Measurements from ENCODE around the gene PFKL. TPM values are rescaled to one million over a fixed set of nuclear protein-coding genes. Genes with fewer than 3 reads are reported as not detected.

Gene PFKL
- total RNA-seq, 1 donor from 2014 or later: 138 TPM

DNA sequence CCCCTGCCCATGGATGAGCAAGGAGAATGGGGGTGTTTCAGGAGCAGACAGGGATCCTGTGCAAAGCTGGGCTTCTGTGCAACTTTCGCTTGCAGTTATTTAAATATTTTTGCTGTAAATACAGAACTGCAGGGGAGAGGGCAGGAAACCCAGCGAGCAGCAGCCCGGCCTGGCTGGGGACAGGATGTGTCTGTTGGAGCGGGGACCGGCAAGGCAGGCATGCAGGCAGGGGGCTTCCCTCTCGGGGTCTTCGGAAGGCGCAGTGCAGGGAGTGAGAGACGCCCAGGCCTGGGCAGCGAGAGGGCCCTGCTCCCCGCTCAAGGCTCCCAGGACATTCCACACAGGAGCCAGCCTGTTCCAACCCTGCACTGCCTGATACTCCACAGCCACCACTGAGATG is 15.9 kb upstream of the PFKL start:
- TF ChIP-seq, protein P1, sequence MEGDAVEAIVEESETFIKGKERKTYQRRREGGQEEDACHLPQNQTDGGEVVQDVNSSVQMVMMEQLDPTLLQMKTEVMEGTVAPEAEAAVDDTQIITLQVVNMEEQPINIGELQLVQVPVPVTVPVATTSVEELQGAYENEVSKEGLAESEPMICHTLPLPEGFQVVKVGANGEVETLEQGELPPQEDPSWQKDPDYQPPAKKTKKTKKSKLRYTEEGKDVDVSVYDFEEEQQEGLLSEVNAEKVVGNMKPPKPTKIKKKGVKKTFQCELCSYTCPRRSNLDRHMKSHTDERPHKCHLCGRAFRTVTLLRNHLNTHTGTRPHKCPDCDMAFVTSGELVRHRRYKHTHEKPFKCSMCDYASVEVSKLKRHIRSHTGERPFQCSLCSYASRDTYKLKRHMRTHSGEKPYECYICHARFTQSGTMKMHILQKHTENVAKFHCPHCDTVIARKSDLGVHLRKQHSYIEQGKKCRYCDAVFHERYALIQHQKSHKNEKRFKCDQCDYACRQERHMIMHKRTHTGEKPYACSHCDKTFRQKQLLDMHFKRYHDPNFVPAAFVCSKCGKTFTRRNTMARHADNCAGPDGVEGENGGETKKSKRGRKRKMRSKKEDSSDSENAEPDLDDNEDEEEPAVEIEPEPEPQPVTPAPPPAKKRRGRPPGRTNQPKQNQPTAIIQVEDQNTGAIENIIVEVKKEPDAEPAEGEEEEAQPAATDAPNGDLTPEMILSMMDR (IDR thresholded peaks at IDR 0.05): no peak
- Mint-ChIP-seq H3K9me3 (ENCODE audit: unreplicated experiment) (no peaks in the 10 kb centered on the region), H3K4me1 (ENCODE audit: unreplicated experiment) (peaks cover 5% of the 10 kb centered on the region), H3K27ac (ENCODE audit: unreplicated experiment) (no peak overlapping the region), H3K4me3 (ENCODE audit: unreplicated experiment) (no peak overlapping the region), H3K36me3 (ENCODE audit: unreplicated experiment) (no peaks in the 10 kb centered on the region), H3K27me3 (ENCODE audit: unreplicated experiment) (peaks cover 12% of the 10 kb centered on the region)
- no peak for DNase-seq (ENCODE audit: extremely low spot score, unreplicated experiment)

DNA sequence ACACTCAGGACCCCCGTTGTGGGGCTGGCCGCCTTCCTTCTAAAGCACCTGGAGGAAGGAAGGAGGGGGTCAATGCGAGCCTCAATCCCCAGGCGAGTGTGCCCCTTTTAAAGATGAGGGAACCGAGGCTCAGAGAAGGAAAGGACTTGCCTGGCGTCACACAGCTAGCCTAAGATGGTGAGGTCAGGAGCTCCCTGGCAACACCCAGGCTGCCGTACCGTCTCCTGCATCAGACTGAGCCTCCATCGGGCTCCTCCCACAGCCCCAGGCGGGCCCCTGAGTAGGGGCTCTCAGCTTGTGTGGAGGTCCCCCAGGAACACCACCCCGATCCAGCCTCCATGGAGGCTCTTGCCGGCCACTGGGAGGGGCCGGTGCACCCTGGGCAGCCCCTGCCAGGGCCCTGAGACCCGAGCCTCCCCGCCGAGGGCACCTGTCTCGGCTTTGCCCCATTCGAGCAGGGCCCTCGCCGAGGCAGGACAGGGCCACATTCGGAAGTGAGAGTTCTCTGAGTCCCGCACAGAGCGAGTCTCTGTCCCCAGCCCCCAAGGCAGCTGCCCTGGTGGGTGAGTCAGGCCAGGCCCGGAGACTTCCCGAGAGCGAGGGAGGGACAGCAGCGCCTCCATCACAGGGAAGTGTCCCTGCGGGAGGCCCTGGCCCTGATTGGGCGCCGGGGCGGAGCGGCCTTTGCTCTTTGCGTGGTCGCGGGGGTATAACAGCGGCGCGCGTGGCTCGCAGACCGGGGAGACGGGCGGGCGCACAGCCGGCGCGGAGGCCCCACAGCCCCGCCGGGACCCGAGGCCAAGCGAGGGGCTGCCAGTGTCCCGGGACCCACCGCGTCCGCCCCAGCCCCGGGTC is 14.5 kb upstream of the PFKL start, which contains the start of gene AIRE:
Gene AIRE (plus strand): TSS at position 739 of the 855 bp plus-strand sequence. CDS start 131 bp downstream, outside the sequence.
- Mint-ChIP-seq H3K4me3 (ENCODE audit: unreplicated experiment) (no peak within 1 kb of the TSS), H3K27ac (ENCODE audit: unreplicated experiment) (no peak within 1 kb of the TSS), H3K4me1 (ENCODE audit: unreplicated experiment) (peaks cover 2% of the 10 kb centered on the region), H3K9me3 (ENCODE audit: unreplicated experiment) (no peaks in the 10 kb centered on the region), H3K36me3 (ENCODE audit: unreplicated experiment) (no peaks in the 10 kb centered on the region), H3K27me3 (ENCODE audit: unreplicated experiment) (peaks cover 12% of the 10 kb centered on the region)
- TF ChIP-seq, protein P1 (IDR thresholded peaks at IDR 0.05): no peak
- no peak for DNase-seq (ENCODE audit: extremely low spot score, unreplicated experiment)

DNA sequence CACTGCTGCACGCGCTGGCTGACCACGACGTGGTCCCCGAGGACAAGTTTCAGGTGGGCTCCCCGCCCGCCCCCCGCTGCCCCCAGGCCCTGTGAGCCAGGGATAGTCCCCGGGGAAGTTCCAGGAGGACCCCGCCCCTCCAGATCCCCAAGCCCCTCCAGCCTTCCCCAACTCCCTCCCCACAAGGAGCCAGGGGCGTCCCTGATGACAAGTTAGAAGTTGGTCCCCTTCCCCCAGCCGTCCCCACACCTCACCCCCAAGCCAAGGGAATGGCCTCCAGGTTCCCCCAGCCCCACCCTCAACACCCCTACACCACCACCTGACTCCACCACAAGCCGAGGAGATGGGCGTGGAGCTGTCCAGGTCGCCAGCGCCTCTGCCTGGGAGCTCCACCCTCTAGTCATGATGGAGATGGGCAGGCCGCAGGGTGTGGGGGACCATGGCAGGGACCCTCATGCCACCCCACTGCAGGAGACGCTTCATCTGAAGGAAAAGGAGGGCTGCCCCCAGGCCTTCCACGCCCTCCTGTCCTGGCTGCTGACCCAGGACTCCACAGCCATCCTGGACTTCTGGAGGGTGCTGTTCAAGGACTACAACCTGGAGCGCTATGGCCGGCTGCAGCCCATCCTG is 13.7 kb upstream of the PFKL start:
- no peak overlapping the region for H3K4me3 Mint-ChIP-seq (ENCODE audit: unreplicated experiment)
- no peaks in the 10 kb centered on the region for H3K9me3 Mint-ChIP-seq (ENCODE audit: unreplicated experiment)
- TF ChIP-seq, protein P1 (IDR thresholded peaks at IDR 0.05): no peak
- peaks cover 12% of the 10 kb centered on the region for H3K27me3 Mint-ChIP-seq (ENCODE audit: unreplicated experiment)
- no peak overlapping the region for H3K27ac Mint-ChIP-seq (ENCODE audit: unreplicated experiment)
- peaks cover 2% of the 10 kb centered on the region for H3K4me1 Mint-ChIP-seq (ENCODE audit: unreplicated experiment)
- H3K36me3 Mint-ChIP-seq (ENCODE audit: unreplicated experiment): no peaks in the 10 kb centered on the region
- no peak for DNase-seq (ENCODE audit: extremely low spot score, unreplicated experiment)

DNA sequence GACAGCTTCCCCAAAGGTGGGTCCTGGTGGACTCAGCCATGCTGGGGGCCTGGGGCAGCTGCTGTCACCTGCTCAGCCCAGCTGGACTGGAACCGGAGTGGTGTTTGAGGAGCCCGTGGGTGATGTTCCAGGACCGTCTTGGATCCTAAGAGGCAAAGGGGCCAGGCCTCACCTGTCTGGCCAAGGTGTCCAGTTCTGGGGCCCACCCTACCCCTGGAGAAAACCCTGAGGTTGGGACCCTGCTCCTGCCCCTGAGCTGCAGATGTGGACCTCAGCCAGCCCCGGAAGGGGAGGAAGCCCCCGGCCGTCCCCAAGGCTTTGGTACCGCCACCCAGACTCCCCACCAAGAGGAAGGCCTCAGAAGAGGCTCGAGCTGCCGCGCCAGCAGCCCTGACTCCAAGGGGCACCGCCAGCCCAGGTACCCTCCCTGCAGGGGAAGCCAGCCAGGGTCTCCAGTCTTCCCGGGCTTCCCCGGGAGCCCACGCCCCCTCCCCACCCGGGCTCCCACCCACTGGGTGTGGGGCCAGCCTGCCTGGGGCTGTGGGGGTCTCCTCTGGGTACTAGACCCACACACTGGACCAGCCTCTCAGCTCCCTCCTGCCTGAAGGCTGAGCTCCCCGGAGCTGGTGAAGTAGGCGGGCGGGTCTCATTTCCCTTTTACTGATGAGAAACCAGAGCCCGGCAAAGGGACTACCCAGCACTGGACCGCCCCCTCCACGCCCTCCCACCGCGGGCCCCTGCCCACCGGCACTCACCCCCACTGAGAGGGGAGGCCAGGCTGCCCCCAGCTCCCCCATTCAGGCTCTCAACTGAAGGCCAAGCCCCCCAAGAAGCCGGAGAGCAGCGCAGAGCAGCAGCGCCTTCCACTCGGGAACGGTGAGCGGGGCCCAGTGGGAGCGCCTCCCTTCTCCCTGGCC is 12.9 kb upstream of the PFKL start:
- no peak for DNase-seq (ENCODE audit: extremely low spot score, unreplicated experiment)
- Mint-ChIP-seq H3K4me3 (ENCODE audit: unreplicated experiment) (no peak overlapping the region), H3K27ac (ENCODE audit: unreplicated experiment) (no peak overlapping the region), H3K36me3 (ENCODE audit: unreplicated experiment) (no peaks in the 10 kb centered on the region), H3K4me1 (ENCODE audit: unreplicated experiment) (peaks cover 2% of the 10 kb centered on the region), H3K27me3 (ENCODE audit: unreplicated experiment) (peaks cover 12% of the 10 kb centered on the region), H3K9me3 (ENCODE audit: unreplicated experiment) (no peaks in the 10 kb centered on the region)
- TF ChIP-seq, protein P1 (IDR thresholded peaks at IDR 0.05): no peak
